Peyer's patch (tissue), 4 donors: Measurements from ENCODE around the gene DOCK1.

Source experiments
- POLR2A ChIP-seq, 2 donors: fragments of 450-650 bp; IDR thresholded peaks; one replicate each; pipeline ENCODE4 v1.5.1; 2017; ENCODE audit warnings: antibody characterized with exemption in 2 of 2, mild to moderate bottlenecking in 2 of 2, moderate library complexity in 2 of 2
- TF ChIP-seq, protein P1 (sequence below), 6 experiments: fragments of 450-650 bp in 4 of 6; fragments of 200-600 bp in 2 of 6; sonication (generic) in 1 of 6; IDR thresholded peaks; one replicate each; pipeline ENCODE4 v1.5.1; 2017 to 2019; ENCODE audit warnings: antibody characterized with exemption in 6 of 6, mild to moderate bottlenecking in 3 of 6, moderate library complexity in 1 of 6

DNA sequence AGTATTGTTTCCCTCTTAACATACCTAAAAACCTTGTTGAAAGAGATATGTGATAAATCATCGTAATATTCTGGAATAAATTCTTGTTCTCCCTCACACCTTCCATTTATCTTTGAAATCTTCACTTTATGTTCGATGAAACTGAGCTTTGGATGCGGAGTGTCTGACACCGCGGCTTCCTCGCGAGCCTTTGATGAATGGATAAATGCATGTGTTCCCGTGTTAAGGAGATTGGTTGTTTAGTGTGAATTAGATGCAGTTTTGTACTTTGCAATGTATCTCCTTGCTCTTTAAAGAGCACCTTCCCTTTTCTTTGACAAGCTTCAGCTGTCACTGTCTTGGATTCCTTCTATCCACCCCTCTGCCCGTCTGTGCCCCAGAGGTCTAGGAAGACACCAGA is 138.1 kb downstream of the DOCK1 start:
- TF ChIP-seq, protein P1, sequence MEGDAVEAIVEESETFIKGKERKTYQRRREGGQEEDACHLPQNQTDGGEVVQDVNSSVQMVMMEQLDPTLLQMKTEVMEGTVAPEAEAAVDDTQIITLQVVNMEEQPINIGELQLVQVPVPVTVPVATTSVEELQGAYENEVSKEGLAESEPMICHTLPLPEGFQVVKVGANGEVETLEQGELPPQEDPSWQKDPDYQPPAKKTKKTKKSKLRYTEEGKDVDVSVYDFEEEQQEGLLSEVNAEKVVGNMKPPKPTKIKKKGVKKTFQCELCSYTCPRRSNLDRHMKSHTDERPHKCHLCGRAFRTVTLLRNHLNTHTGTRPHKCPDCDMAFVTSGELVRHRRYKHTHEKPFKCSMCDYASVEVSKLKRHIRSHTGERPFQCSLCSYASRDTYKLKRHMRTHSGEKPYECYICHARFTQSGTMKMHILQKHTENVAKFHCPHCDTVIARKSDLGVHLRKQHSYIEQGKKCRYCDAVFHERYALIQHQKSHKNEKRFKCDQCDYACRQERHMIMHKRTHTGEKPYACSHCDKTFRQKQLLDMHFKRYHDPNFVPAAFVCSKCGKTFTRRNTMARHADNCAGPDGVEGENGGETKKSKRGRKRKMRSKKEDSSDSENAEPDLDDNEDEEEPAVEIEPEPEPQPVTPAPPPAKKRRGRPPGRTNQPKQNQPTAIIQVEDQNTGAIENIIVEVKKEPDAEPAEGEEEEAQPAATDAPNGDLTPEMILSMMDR (IDR thresholded peaks at IDR 0.05): no peak
- TF ChIP-seq POLR2A (IDR thresholded peaks at IDR 0.05): no peak
